Sigmoid colon (tissue), 7 donors: ENCODE measurements around the gene DGCR6L. TPM values are rescaled to one million over a fixed set of nuclear protein-coding genes. Genes with fewer than 3 reads are reported as not detected.

Experiments
- DNase-seq: peaks from one replicate; pipeline ENCODE4 v3.0.0-alpha.2; 2019
- H3K27ac ChIP-seq, 4 donors: fragments of 200-600 bp; sonication (generic); one replicate each; pipeline ENCODE4 v1.5.1; 2016 to 2019; ENCODE audit warnings: mild to moderate bottlenecking in 1 of 4
- H3K27me3 ChIP-seq, 3 donors: fragments of 200-600 bp; sonication (generic); one replicate each; pipeline ENCODE4 v1.5.1; 2019; ENCODE audit warnings: mild to moderate bottlenecking in 1 of 3
- H3K36me3 ChIP-seq, 4 donors: fragments of 200-600 bp; sonication (generic); one replicate each; pipeline ENCODE4 v1.5.1; 2016 to 2019
- H3K4me1 ChIP-seq, 4 donors: fragments of 200-600 bp; sonication (generic); one replicate each; pipeline ENCODE4 v1.5.1; 2017 to 2019
- H3K4me3 ChIP-seq, 4 donors: fragments of 200-600 bp; sonication (generic); one replicate each; pipeline ENCODE4 v1.5.1; 2017 to 2019; ENCODE audit warnings: mild to moderate bottlenecking in 2 of 4, moderate library complexity in 1 of 4
- H3K9me3 ChIP-seq, 4 donors: fragments of 200-600 bp in 3 of 4; sonication (generic) in 3 of 4; one replicate each; pipeline versions ENCODE4 v1.5.1 to v1.6.1; 2013 to 2019
- CTCF ChIP-seq, 4 experiments: fragments of 450-650 bp in 3 of 4; fragments of 200-600 bp in 1 of 4; IDR thresholded peaks; one replicate each; pipeline ENCODE4 v1.5.1; 2016 to 2019; ENCODE audit warnings: antibody characterized with exemption in 4 of 4, mild to moderate bottlenecking in 3 of 4, moderate library complexity in 2 of 4
- EP300 ChIP-seq, 4 donors: sonication (generic); formaldehyde crosslinking; IDR thresholded peaks; one replicate each; pipeline ENCODE4 v1.6.1; 2017; ENCODE audit warnings: antibody characterized with exemption in 4 of 4
- POLR2A ChIP-seq, 2 donors: fragments of 450-650 bp; IDR thresholded peaks; one replicate each; pipeline ENCODE4 v1.6.1; 2016; ENCODE audit warnings: antibody characterized with exemption in 2 of 2, mild to moderate bottlenecking in 2 of 2, moderate library complexity in 2 of 2
- POLR2AphosphoS5 ChIP-seq, 4 donors: sonication (generic); formaldehyde crosslinking; IDR thresholded peaks; one replicate each; pipeline ENCODE4 v1.6.1; 2017; ENCODE audit warnings: antibody characterized with exemption in 4 of 4
- WGBS, 2 donors: extraction: QIAGEN DNeasy Blood & Tissue Kit; methylation state at CpG; one replicate each; pipeline ENCODE4 v1.1.7; 2013; 5-methylcytosine and 5-hydroxymethylcytosine counted together
- intact Hi-C: fragments of 100-400 bp; cut with DNase I; formaldehyde crosslinking; loops from one replicate; pipeline ENCODE4 v1.15.1; 2023
- polyA plus RNA-seq, 3 donors: library from polyadenylated mRNA; stranded (reverse); fragments of 200-250 nt; gene quantifications; one replicate each; pipeline ENCODE4 v1.2.3, GENCODE V29; 2013
- total RNA-seq, 4 donors: library from RNA; depleted of rRNA; stranded (reverse); fragments of >200 nt; gene quantifications; one replicate each; pipeline ENCODE4 v1.1.0, GENCODE V29; 2016
- donor health status: healthy with polysubstance abuse.
- donor health status: Bipolar disorder and iron deficiency.
- donor health status: healthy.

DGCR6L gene
- total and polyA plus RNA-seq, 7 donors, result 38.6 to 88.6 (median 64.7) TPM

DNA sequence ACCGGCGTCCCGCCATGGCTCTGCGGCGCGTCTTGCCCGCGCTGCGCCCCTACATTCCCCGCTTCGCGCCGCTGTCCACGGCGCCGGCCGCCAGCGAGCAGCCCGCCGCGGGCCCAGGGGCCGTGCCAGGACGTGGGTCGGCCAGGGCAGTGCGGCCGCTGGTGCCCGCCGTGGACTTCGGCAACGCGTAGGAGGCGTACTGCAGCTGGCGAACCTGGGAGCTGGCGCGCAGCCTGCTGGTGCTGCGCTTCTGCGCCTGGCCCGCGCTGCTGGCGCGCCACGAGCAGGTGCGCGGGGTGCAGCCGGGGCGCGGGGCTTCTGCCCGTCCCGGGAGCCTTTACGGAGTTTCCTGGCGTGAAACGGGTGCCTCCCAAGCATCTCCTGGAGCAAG lies 20.1 kb downstream of the DGCR6L start:
- Histone ChIP-seq H3K36me3 (no peaks in the 10 kb centered on the region), H3K9me3 (no peaks in the 10 kb centered on the region), H3K27me3 (peaks cover 4 to 35% (median 15%) of the 10 kb centered on the region in 3 donors), H3K27ac (peak overlapping the region in 2 of 4 donors; percentile 4 to 23), H3K4me3 (peak overlapping the region; percentile 29 to 60 (median 53)), H3K4me1 (peaks cover 0 to 19% (median 16%) of the 10 kb centered on the region in 4 donors)
- intact Hi-C loops, result no loop called here
- DNase-seq, result no peak
- WGBS, 2 donors, result 0 to 1% methylated on average over 52 of the region's 52 CpGs
- TF ChIP-seq POLR2A (IDR thresholded peaks at IDR 0.05) (no peak), EP300 (IDR thresholded peaks at IDR 0.05) (no peak), POLR2AphosphoS5 (IDR thresholded peaks at IDR 0.05) (no peak), CTCF (IDR thresholded peaks at IDR 0.05) (no peak)

GRCh38 chr22:20298803-20299745 lies 20.8 kb downstream of the DGCR6L start:
- WGBS, 2 donors, result 1 to 2% methylated on average over 90 of the region's 90 CpGs
- no peaks in the 10 kb centered on the region for H3K9me3 ChIP-seq
- DNase-seq, result peak; percentile 89
- peak overlapping the region; percentile 11 to 44 (median 26) for H3K27ac ChIP-seq
- H3K27me3 ChIP-seq, result peaks cover 4 to 28% (median 9%) of the 10 kb centered on the region in 3 donors
- TF ChIP-seq POLR2A (IDR thresholded peaks at IDR 0.05) (no peak), POLR2AphosphoS5 (IDR thresholded peaks at IDR 0.05) (no peak), EP300 (IDR thresholded peaks at IDR 0.05) (no peak), CTCF (IDR thresholded peaks at IDR 0.05) (no peak)
- H3K4me3 ChIP-seq, result peak overlapping the region; percentile 29 to 60 (median 53)
- intact Hi-C loops, result no loop called here
- H3K4me1 ChIP-seq, result peaks cover 0 to 19% (median 16%) of the 10 kb centered on the region in 4 donors
- H3K36me3 ChIP-seq, result no peaks in the 10 kb centered on the region

DNA sequence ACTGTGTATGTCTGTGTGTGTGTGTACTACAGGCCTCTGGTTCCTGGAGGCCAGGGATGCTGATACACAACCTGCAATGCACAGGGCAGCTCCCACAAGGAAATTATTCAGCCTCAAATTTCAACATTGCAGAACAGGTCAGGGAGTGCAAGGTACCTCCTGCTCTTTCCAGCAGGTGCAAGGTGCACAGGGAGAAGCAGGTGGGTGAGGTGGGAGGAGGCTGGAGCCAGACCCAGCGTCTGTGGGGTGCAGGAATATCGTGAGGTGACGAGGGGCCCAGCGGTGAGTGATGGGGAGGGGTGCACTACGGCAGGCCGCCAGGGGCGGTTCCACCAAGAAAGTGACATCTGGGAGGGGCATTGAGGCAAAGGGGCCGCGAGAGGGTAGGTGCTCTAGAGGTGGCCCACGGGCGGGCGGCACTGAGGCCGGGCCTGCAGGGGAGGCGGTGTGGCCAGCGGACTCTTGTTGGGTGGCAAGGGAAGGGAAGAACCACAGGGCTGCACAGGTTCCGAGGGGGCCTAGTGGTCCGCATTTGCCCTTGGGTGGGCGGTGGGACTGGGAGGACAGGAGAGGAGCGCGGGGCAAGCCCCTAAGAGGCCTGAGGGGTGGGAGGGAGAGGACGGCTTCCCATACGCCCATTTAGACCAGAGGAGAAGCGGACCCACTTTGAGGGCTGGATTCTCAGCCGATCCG lies 21.6 kb downstream of the DGCR6L start:
- intact Hi-C loops, result no loop called here
- Histone ChIP-seq H3K4me3 (peak overlapping the region in 2 of 4 donors; percentile 59 to 60), H3K27ac (peak overlapping the region in 1 of 4 donors; percentile 44), H3K27me3 (peaks cover 4 to 20% (median 9%) of the 10 kb centered on the region in 3 donors), H3K9me3 (no peaks in the 10 kb centered on the region), H3K36me3 (no peaks in the 10 kb centered on the region), H3K4me1 (peaks cover 0 to 19% (median 16%) of the 10 kb centered on the region in 4 donors)
- WGBS, 2 donors, result 19 to 58% methylated on average over 25 of the region's 25 CpGs
- no peak for TF ChIP-seq EP300 (IDR thresholded peaks at IDR 0.05)
- no peak for TF ChIP-seq CTCF (IDR thresholded peaks at IDR 0.05)
- no peak for TF ChIP-seq POLR2AphosphoS5 (IDR thresholded peaks at IDR 0.05)
- no peak for TF ChIP-seq POLR2A (IDR thresholded peaks at IDR 0.05)
- no peak for DNase-seq

DNA sequence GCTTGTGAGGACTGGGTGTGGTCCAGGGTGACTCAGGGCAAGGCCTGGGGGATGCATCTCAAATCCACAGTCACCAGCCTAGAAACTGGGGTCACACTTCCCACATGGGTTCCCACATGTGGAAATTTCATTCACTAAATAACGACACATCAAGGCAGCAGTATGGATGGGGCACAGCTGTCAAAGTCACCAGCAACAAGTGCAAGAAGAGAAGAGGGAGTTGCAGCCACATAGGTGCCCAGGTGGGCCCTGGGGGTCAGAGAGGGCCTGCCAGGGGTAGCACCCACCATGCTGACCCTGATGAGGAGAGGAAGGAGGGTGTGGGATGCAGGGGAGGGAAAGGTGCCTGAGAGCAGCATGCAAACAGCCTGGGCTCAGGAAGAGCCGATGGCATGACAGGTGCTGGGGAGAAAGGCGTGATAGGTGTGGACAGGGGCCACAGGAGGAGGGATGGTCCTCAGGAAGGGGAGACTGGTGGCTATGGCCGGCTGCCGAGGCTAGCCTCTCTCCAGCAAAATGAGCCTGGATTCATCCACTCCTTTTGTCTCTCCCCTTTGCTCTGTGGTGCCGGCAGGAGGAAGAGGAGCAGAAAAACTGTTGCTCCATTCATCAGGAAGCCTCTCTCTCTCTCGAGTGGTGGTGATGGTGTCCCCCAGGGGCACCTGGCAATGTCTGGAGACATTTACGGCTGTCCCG lies 22.3 kb downstream of the DGCR6L start:
- H3K27me3 ChIP-seq, result peaks cover 3 to 13% (median 4%) of the 10 kb centered on the region in 3 donors
- DNase-seq, result no peak
- no peaks in the 10 kb centered on the region for H3K9me3 ChIP-seq
- 37 to 60% methylated on average over 9 of the region's 9 CpGs for WGBS, 2 donors
- no peak overlapping the region for H3K27ac ChIP-seq
- H3K36me3 ChIP-seq, result no peaks in the 10 kb centered on the region
- TF ChIP-seq EP300 (IDR thresholded peaks at IDR 0.05) (no peak), POLR2AphosphoS5 (IDR thresholded peaks at IDR 0.05) (no peak), POLR2A (IDR thresholded peaks at IDR 0.05) (no peak), CTCF (IDR thresholded peaks at IDR 0.05) (no peak)
- H3K4me3 ChIP-seq, result no peak overlapping the region
- H3K4me1 ChIP-seq, result peaks cover 0 to 19% (median 16%) of the 10 kb centered on the region in 4 donors
- intact Hi-C loops, result no loop called here
